ENCODE data around the gene CCDC85C.

GRCh38 chr14:99596071-99596627, 7.9 kb downstream of the CCDC85C start:
- TF ChIP-seq CTCF (IDR thresholded peaks at IDR 0.05) (no peak), POLR2AphosphoS5 (IDR thresholded peaks at IDR 0.05) (peak; percentile 5 to 84 (median 64))
